Fibroblast of villous mesenchyme (primary cell): Measurements from ENCODE around the gene KPRP. TPM values are rescaled to one million over a fixed set of nuclear protein-coding genes. Genes with fewer than 3 reads are reported as not detected.

Source experiments
- DNase-seq: peaks from one replicate; pipeline ENCODE4 v3.0.0-alpha.2; 2010; ENCODE audit warnings: low read depth
- H3K4me3 ChIP-seq: 2 replicates; pipeline ENCODE4 v1.5.1; 2011; ENCODE audit warnings: low read depth, mild to moderate bottlenecking, low read length
- total RNA-seq: library from RNA; depleted of rRNA; stranded (reverse); fragments of >200 nt; gene quantifications from 2 replicates; pipeline ENCODE4 v1.2.3, GENCODE V29; 2012
- TF ChIP-seq, protein P1 (sequence below): IDR thresholded peaks from 2 replicates; pipeline ENCODE4 v1.5.1; 2012; ENCODE audit warnings: low read depth, mild to moderate bottlenecking, low read length; ENCODE audit not compliant: insufficient read depth

Gene KPRP, protein sequence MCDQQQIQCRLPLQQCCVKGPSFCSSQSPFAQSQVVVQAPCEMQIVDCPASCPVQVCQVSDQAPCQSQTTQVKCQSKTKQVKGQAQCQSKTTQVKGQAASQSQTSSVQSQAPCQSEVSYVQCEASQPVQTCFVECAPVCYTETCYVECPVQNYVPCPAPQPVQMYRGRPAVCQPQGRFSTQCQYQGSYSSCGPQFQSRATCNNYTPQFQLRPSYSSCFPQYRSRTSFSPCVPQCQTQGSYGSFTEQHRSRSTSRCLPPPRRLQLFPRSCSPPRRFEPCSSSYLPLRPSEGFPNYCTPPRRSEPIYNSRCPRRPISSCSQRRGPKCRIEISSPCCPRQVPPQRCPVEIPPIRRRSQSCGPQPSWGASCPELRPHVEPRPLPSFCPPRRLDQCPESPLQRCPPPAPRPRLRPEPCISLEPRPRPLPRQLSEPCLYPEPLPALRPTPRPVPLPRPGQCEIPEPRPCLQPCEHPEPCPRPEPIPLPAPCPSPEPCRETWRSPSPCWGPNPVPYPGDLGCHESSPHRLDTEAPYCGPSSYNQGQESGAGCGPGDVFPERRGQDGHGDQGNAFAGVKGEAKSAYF
- not detected in 2 replicates for total RNA-seq

DNA sequence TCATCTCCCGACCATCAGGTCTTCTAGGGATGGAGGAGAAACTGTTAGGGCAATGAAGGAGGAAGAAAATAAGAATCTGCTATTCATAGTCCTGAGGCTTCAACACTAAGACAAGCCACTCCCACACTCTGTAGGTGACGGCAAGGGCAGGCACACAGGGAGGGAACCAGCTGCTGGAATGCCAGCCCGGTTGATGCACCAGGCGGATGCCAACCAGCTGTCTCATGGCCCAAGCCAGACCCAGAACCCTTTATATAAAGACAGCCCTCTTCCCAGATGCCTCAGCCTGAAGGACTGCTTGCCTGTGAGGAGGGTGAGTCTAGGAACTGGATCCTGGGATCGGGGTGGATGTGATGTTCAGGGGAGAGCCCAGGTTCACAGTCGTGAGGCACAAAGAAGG is at the start of gene KPRP:
Gene KPRP (plus strand): TSS at position 279 of the 400 bp plus-strand sequence. CDS start 1,564 bp downstream, outside the sequence.
- DNase-seq, result no peak

DNA sequence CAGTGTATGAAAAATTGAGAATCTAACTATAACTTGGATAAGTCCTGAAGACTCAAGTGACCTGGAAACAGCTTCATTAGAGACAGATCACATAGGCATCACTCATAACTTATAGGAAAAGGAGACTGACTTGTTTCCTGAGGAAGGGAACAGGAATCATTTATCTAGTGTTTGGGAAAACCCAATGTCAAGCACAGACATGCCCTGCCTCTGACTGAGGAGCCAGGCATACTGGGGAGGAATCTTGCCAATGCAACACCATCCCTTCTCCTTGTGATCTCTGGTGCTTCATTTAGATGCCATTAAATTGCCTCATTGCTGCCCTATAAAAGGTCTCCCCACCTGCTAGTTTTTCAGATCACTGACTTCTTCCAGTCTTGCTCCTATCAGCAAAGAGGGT is 39.6 kb upstream of the KPRP start:
- TF ChIP-seq, protein P1, sequence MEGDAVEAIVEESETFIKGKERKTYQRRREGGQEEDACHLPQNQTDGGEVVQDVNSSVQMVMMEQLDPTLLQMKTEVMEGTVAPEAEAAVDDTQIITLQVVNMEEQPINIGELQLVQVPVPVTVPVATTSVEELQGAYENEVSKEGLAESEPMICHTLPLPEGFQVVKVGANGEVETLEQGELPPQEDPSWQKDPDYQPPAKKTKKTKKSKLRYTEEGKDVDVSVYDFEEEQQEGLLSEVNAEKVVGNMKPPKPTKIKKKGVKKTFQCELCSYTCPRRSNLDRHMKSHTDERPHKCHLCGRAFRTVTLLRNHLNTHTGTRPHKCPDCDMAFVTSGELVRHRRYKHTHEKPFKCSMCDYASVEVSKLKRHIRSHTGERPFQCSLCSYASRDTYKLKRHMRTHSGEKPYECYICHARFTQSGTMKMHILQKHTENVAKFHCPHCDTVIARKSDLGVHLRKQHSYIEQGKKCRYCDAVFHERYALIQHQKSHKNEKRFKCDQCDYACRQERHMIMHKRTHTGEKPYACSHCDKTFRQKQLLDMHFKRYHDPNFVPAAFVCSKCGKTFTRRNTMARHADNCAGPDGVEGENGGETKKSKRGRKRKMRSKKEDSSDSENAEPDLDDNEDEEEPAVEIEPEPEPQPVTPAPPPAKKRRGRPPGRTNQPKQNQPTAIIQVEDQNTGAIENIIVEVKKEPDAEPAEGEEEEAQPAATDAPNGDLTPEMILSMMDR, result no peak
- no peak overlapping the region for H3K4me3 ChIP-seq
- no peak for DNase-seq

More for the DNA sequence above, at the start of gene KPRP:
- TF ChIP-seq, protein P1, result no peak
- H3K4me3 ChIP-seq, result no peak within 1 kb of the TSS

DNA sequence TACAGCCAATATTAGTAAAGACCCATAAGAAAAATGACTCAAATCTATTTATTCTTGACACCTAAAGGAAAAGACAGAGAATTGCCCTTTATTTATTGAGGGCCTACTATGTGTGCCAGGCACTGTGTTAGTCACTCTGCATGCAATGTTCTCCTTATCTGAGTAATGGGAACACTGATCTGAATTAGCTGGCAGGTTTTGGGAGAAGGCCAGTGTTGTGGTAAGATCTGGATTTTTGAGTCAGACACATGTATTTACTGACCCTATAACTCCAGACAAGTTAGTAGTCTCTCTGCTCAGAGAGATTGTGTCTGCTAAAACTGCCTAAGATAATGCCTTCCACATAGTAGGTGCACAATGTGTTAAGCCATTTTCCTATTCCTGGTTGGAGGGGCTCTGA is 32.6 kb upstream of the KPRP start:
- DNase-seq, result no peak
- no peak overlapping the region for H3K4me3 ChIP-seq
- TF ChIP-seq, protein P1, result no peak

DNA sequence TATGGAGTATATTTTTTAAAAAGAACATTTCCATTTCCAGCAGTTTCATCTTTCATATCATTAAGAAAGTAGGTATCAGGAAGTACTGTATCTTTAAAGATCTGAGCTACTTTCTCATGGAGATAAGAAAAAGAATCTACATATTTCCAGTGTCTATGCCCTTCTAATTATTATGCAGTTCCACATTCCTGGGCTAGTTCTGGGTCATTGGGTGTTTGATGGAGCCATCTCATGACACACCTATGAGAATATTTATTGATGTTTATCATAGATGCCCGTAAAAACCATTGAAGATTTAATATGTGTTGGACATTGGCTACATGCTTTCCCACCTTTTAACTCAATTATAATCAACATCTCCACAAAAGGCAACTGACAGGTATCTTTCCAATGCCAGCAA is 28.8 kb upstream of the KPRP start:
- TF ChIP-seq, protein P1, result no peak
- no peak overlapping the region for H3K4me3 ChIP-seq
- DNase-seq, result no peak

DNA sequence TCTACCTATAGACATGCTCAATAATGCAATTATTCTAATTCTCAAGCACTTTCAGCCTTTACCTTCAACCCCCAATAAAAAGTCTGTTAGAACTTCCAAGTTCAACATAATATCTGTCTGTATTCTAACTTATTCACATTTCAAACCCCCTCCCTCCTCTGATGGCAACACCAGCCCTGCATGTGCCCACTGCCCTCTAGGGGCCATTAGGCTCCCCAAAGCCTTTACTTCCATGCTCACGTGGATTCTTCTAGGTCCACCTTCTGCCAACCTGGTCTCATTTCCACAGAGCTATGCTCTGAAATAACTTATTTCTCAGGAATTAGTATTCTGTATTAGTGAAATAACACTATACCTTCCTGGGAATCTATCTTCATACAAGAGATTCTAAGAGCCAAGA is 22.2 kb upstream of the KPRP start:
- DNase-seq, result no peak
- no peak overlapping the region for H3K4me3 ChIP-seq
- TF ChIP-seq, protein P1, result no peak

DNA sequence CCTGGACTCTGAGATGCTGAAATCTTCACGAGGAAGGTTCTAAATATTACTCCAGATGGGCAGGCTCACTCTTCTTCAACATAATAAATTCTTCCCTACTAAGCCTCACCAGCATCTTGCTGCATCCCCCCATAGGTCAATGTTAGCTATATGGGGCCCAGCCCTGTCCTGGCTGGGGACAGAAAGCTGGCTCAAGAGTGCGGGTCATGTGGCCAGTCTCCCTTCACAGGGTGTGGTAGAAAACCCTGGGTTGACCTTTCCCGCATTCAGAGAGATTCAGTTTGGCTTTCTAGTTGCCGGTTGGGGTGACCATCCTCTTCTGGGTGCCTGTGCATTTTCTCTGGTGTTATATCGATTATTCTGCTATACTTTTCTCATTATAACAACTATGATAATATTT is 19.8 kb upstream of the KPRP start:
- TF ChIP-seq, protein P1, result no peak
- no peak for DNase-seq
- H3K4me3 ChIP-seq, result no peak overlapping the region

DNA sequence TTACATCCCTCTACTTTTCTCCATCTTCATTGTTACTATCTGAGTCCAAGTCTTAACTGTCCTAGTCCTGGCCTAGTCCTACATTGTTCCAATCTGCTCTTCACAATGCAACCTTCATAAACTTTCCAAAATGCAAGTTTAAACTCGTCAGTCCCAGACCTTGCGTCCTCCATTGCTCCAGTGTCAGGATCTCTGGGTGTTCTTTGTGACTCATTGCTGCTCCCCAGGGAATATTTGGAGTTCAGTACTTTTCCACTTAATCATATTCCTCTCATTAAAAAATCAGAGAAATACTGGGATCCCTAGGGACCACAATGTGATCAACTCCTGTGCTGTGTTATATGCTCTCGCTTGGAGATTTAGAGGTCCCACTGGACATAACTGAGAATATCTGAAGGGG is 18.0 kb upstream of the KPRP start:
- TF ChIP-seq, protein P1, result no peak
- DNase-seq, result no peak
- no peak overlapping the region for H3K4me3 ChIP-seq
